ENCODE results near the gene MYOC.

- TF ChIP-seq SIN3A (IDR thresholded peaks at IDR 0.05; ENCODE audit: borderline replicate concordance, insufficient read depth, low read length) (no peak), POLR2AphosphoS5 (IDR thresholded peaks at IDR 0.05; ENCODE audit: low read depth, low read length) (no peak), TAF1 (IDR thresholded peaks at IDR 0.05; ENCODE audit: borderline replicate concordance, insufficient read depth, low read length) (no peak)
These were observed 15.9 kb upstream of the MYOC start for GRCh38 chr1:171668372-171668771.

Measured in PFSK-1 (cell line).